ENCODE results near the gene DNAI1. TPM values are rescaled to one million over a fixed set of nuclear protein-coding genes. Genes with fewer than 3 reads are reported as not detected.
"Not testable (repeated sequence)": the region's sequence is repeated elsewhere in the genome, so short reads cannot be mapped to it uniquely, and the experiment has no call there.

The DNAI1 gene
- polyA plus RNA-seq, 1 of the 3 experiments (the other 2 are of a cell fraction) = 0.46 TPM

DNA sequence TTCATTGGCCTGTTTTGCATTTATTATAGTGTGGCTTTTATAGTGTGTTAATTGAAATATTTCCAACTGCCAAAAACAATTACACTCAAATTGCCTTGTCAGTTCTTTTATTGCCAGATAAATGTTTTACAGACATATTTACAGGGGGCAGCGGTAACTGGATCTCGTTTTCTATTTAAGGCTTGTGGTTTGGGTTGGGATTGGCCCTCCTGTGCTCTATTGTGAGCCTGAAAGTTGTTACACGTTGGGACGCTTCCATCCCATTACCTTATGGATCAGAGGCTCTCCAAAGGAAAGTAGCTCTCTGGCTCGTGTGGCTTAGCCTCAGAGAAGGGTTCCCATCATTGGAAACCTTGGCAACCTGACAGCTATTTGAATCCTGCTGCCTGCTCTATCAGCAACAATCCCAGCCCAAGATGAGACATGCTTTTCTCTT is 20.8 kb downstream of the DNAI1 start:
- no peaks in the 10 kb centered on the region for H3K79me2 ChIP-seq (ENCODE audit: insufficient read depth)
- ChIA-PET CTCF (interaction anchor here (1.5 to 2.0 kb wide), 2 partner anchors 21 to 75 kb away, joined by 5 read pairs; no protein-coding TSS in a partner anchor), POLR2A (no interaction called here)
- H3K27me3 ChIP-seq (ENCODE audit: insufficient read depth) = peaks cover 6% of the 10 kb centered on the region; the same call in 1 of the 2 replicates
- DNase-seq = no peak
- TF ChIP-seq POLR2AphosphoS5 (IDR thresholded peaks at IDR 0.05; ENCODE audit: low read depth, low read length) (no peak), MAX (IDR thresholded peaks at IDR 0.05; ENCODE audit: low read depth) (no peak), NRF1 (IDR thresholded peaks at IDR 0.05; ENCODE audit: low read depth, low read length) (no peak), ZBTB33 (IDR thresholded peaks at IDR 0.05; ENCODE audit: borderline replicate concordance, low read depth) (no peak), TAF1 (IDR thresholded peaks at IDR 0.05; ENCODE audit: borderline replicate concordance, low read depth, low read length) (no peak), SIN3A (IDR thresholded peaks at IDR 0.05; ENCODE audit: borderline replicate concordance, low read depth, low read length) (no peak), FOSL2 (IDR thresholded peaks at IDR 0.05; ENCODE audit: borderline replicate concordance, low read depth) (no peak), MEF2A (IDR thresholded peaks at IDR 0.05; ENCODE audit: borderline replicate concordance, low read depth) (no peak), TEAD4 (IDR thresholded peaks at IDR 0.05; ENCODE audit: borderline replicate concordance, insufficient read depth) (no peak), CHD2 (IDR thresholded peaks at IDR 0.05; ENCODE audit: low read length, partially characterized antibody) (no peak), YY1 (IDR thresholded peaks at IDR 0.05; ENCODE audit: low read depth) (no peak), RFX5 (IDR thresholded peaks at IDR 0.05; ENCODE audit: low read length) (no peak), RCOR1 (IDR thresholded peaks at IDR 0.05; ENCODE audit: low read length) (no peak), IRF3 (IDR thresholded peaks at IDR 0.05; ENCODE audit: low read depth, low read length) (no peak), TCF12 (IDR thresholded peaks at IDR 0.05) (no peak), PBX3 (IDR thresholded peaks at IDR 0.05) (no peak), CTCF (IDR thresholded peaks at IDR 0.05) (no peak), JUND (IDR thresholded peaks at IDR 0.05) (no peak)
- no peaks in the 10 kb centered on the region for H4K20me1 ChIP-seq (ENCODE audit: insufficient read depth)
- H3K9me3 ChIP-seq = no peaks in the 10 kb centered on the region
- H3K36me3 ChIP-seq (replicated peaks in 1 of 2; ENCODE audit: control insufficient read depth in 1 of 2, insufficient read depth in 2 of 2, low read length in 1 of 2) = no peaks in the 10 kb centered on the region
- no peaks in the 10 kb centered on the region for H3F3A ChIP-seq (replicated peaks; ENCODE audit: insufficient read depth)
- H3K27ac ChIP-seq (ENCODE audit: low read depth in 2 of 2, low read length in 1 of 2) = no peak overlapping the region
- no peaks in the 10 kb centered on the region for H3K9me2 ChIP-seq
- no peaks in the 10 kb centered on the region for H3K4me1 ChIP-seq (ENCODE audit: control insufficient read depth in 1 of 2, insufficient read depth in 2 of 2, low read depth in 1 of 2, low read length in 1 of 2)
- WGBS (ENCODE audit: low lambda C conversion rate) = 64% methylated on average over 5 of the region's 5 CpGs
- H2AFZ ChIP-seq (ENCODE audit: low read depth) = no peak overlapping the region
- no peak overlapping the region for H3K4me2 ChIP-seq
- H3K9ac ChIP-seq = no peak overlapping the region
- H3K4me3 ChIP-seq (ENCODE audit: low read depth in 2 of 2, low read length in 1 of 2) = no peak overlapping the region

GRCh38 chr9:34481620-34482019 is 23.0 kb downstream of the DNAI1 start:
- CTCF ChIA-PET = not testable (repeated sequence)

DNA sequence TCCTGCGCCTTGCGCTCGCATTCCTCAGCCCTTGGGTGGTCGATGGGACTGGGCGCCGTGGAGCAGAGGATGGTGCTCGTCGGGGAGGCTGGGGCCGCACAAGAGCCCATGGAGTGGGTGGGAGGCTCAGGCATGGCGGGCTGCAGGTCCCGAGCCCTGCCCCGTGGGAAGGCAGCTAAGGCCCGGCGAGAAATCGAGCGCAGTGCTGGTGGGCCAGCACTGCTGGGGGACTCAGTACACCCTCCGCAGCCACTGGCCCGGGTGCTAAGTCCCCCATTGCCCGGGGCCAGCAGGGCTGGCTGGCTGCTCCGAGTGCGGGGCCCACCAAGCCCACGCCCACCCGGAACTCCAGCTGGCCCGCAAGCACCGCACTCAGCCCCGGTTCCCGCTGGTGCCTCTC is 24.1 kb downstream of the DNAI1 start:
- H4K20me1 ChIP-seq (ENCODE audit: insufficient read depth); POLR2A ChIA-PET; H3K4me2 ChIP-seq; H3K9ac ChIP-seq; H2AFZ ChIP-seq (ENCODE audit: low read depth); H3K36me3 ChIP-seq (replicated peaks in 1 of 2; ENCODE audit: control insufficient read depth in 1 of 2, insufficient read depth in 2 of 2, low read length in 1 of 2); H3K79me2 ChIP-seq (ENCODE audit: insufficient read depth); H3F3A ChIP-seq (replicated peaks; ENCODE audit: insufficient read depth); H3K9me2 ChIP-seq; H3K4me1 ChIP-seq (ENCODE audit: control insufficient read depth in 1 of 2, insufficient read depth in 2 of 2, low read depth in 1 of 2, low read length in 1 of 2); DNase-seq; H3K27ac ChIP-seq (ENCODE audit: low read depth in 2 of 2, low read length in 1 of 2); H3K9me3 ChIP-seq; H3K27me3 ChIP-seq (ENCODE audit: insufficient read depth); H3K4me3 ChIP-seq (ENCODE audit: low read depth in 2 of 2, low read length in 1 of 2): not testable (repeated sequence)
- CTCF ChIA-PET = interaction anchor here (0.6 kb wide), 1 partner anchor 18 kb away, joined by 3 read pairs; no protein-coding TSS in a partner anchor
- 91% methylated on average over 20 of the region's 27 CpGs for WGBS (ENCODE audit: low lambda C conversion rate)

More at GRCh38 chr9:34481620-34482019, 23.0 kb downstream of the DNAI1 start:
- H4K20me1 ChIP-seq (ENCODE audit: insufficient read depth); H3K4me3 ChIP-seq (ENCODE audit: low read depth in 2 of 2, low read length in 1 of 2); DNase-seq; H2AFZ ChIP-seq (ENCODE audit: low read depth); H3K4me1 ChIP-seq (ENCODE audit: control insufficient read depth in 1 of 2, insufficient read depth in 2 of 2, low read depth in 1 of 2, low read length in 1 of 2); H3K79me2 ChIP-seq (ENCODE audit: insufficient read depth); H3F3A ChIP-seq (replicated peaks; ENCODE audit: insufficient read depth); H3K36me3 ChIP-seq (replicated peaks in 1 of 2; ENCODE audit: control insufficient read depth in 1 of 2, insufficient read depth in 2 of 2, low read length in 1 of 2); H3K27me3 ChIP-seq (ENCODE audit: insufficient read depth); POLR2A ChIA-PET; H3K9ac ChIP-seq; H3K9me3 ChIP-seq; H3K27ac ChIP-seq (ENCODE audit: low read depth in 2 of 2, low read length in 1 of 2); H3K9me2 ChIP-seq; H3K4me2 ChIP-seq: not testable (repeated sequence)
- WGBS (ENCODE audit: low lambda C conversion rate) = 78% methylated on average over 12 of the region's 13 CpGs
